Hepatocyte (in vitro differentiated cells): ENCODE results near the gene HOXA1. TPM values are rescaled to one million over a fixed set of nuclear protein-coding genes. Genes with fewer than 3 reads are reported as not detected.

ENCODE experiments used
- DNase-seq: peaks from one replicate; pipeline ENCODE4 v3.0.0-alpha.2; 2016; ENCODE audit warnings: low spot score
- H2AFZ ChIP-seq: fragments of 200-600 bp; sonication (generic); 2 replicates; pipeline ENCODE4 v1.6.0; 2016; ENCODE audit warnings: antibody characterized with exemption, mild to moderate bottlenecking
- H3K27ac ChIP-seq: fragments of 200-600 bp; sonication (generic); 2 replicates; pipeline ENCODE4 v1.5.1; 2016; ENCODE audit warnings: mild to moderate bottlenecking
- H3K27me3 ChIP-seq: fragments of 200-600 bp; sonication (generic); 2 replicates; pipeline ENCODE4 v1.6.1; 2016
- H3K36me3 ChIP-seq: fragments of 200-600 bp; sonication (generic); replicated peaks from 2 replicates; pipeline ENCODE4 v1.5.1; 2016; ENCODE audit warnings: low read depth; ENCODE audit not compliant: insufficient read depth
- H3K4me1 ChIP-seq: fragments of 200-600 bp; sonication (generic); 2 replicates; pipeline ENCODE4 v1.5.1; 2016; ENCODE audit warnings: mild to moderate bottlenecking, moderate library complexity; ENCODE audit not compliant: insufficient read depth
- H3K4me2 ChIP-seq: fragments of 200-600 bp; sonication (generic); 2 replicates; pipeline ENCODE4 v1.6.0; 2016
- H3K4me3 ChIP-seq: fragments of 200-600 bp; sonication (generic); 2 replicates; pipeline ENCODE4 v1.5.1; 2016; ENCODE audit warnings: mild to moderate bottlenecking
- H3K79me2 ChIP-seq: fragments of 200-600 bp; sonication (generic); 2 replicates; pipeline ENCODE4 v1.6.0; 2017; ENCODE audit warnings: mild to moderate bottlenecking
- H3K9me2 ChIP-seq: fragments of 200-600 bp; sonication (generic); replicated peaks from 2 replicates; pipeline ENCODE4 v1.6.0; 2017; ENCODE audit warnings: mild to moderate bottlenecking; ENCODE audit not compliant: insufficient read depth
- H3K9me3 ChIP-seq: fragments of 200-600 bp; sonication (generic); 2 replicates; pipeline ENCODE4 v1.5.1; 2016; ENCODE audit warnings: low read depth, mild to moderate bottlenecking
- H4K20me1 ChIP-seq: fragments of 200-600 bp; sonication (generic); 2 replicates; pipeline ENCODE4 v1.6.0; 2016; ENCODE audit warnings: mild to moderate bottlenecking; ENCODE audit not compliant: insufficient read depth, poor library complexity, severe bottlenecking
- EZH2 ChIP-seq: fragments of 200-600 bp; sonication (generic); IDR thresholded peaks from 2 replicates; pipeline ENCODE4 v1.6.1; 2016; ENCODE audit warnings: antibody characterized with exemption, mild to moderate bottlenecking, borderline replicate concordance
- EZH2phosphoT487 ChIP-seq: fragments of 200-600 bp; sonication (generic); IDR thresholded peaks from one replicate; pipeline ENCODE4 v1.6.1; 2018; ENCODE audit warnings: antibody characterized with exemption, mild to moderate bottlenecking, low read depth, moderate library complexity; ENCODE audit not compliant: unreplicated experiment, severe bottlenecking
- WGBS: methylation state at CpG from one replicate; pipeline ENCODE4 v1.1.6; 2016; ENCODE audit warnings: low lambda C conversion rate; ENCODE audit errors: missing lambda C conversion rate; 5-methylcytosine and 5-hydroxymethylcytosine counted together
- polyA plus RNA-seq: library from polyadenylated mRNA; unstranded; fragments of >200 nt; fragmentation: Nextera tagmentation; extraction: Ambion mirVana; gene quantifications from 2 replicates; pipeline ENCODE4 v1.2.1, GENCODE V29; 2016
- total RNA-seq: library from RNA; depleted of rRNA; stranded (reverse); fragments of >200 nt; gene quantifications from 2 replicates; pipeline ENCODE4 v1.2.3, GENCODE V29; 2014
- TF ChIP-seq, protein P1 (sequence below): fragments of 200-600 bp; sonication (generic); IDR thresholded peaks from 2 replicates; pipeline ENCODE4 v1.5.1; 2016; ENCODE audit warnings: antibody characterized with exemption, mild to moderate bottlenecking; ENCODE audit not compliant: poor library complexity

Gene HOXA1
- total and polyA plus RNA-seq, 2 experiments from 2014 or later, result 0.25 to 0.30 TPM

DNA sequence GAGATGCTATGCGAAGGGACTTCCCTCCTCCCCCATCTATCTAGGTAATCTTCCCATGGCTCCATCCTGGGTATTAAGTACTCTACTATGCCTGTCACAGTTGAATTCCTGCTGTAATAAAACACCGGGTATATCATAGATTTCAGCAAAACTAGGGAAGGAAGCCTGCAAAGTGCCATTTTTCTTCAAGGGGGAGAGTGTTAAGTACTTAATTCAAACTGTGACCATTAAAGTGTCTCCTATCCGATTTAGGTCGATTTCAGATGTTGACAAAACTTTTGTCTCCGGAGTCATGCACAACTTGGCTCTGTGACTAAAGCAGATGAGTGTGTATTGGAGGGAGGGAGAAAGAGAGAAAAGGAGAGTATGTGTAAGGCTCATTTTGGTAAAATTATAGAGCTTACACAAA lies 30.2 kb upstream of the HOXA1 start:
- no peak for DNase-seq
- no peak overlapping the region for H3K4me3 ChIP-seq
- peaks cover 6% of the 10 kb centered on the region for H3K79me2 ChIP-seq
- peaks cover 8% of the 10 kb centered on the region for H3K4me1 ChIP-seq
- WGBS, result 37% methylated on average over 5 of the region's 5 CpGs
- H3K9me3 ChIP-seq, result no peaks in the 10 kb centered on the region
- TF ChIP-seq, protein P1, sequence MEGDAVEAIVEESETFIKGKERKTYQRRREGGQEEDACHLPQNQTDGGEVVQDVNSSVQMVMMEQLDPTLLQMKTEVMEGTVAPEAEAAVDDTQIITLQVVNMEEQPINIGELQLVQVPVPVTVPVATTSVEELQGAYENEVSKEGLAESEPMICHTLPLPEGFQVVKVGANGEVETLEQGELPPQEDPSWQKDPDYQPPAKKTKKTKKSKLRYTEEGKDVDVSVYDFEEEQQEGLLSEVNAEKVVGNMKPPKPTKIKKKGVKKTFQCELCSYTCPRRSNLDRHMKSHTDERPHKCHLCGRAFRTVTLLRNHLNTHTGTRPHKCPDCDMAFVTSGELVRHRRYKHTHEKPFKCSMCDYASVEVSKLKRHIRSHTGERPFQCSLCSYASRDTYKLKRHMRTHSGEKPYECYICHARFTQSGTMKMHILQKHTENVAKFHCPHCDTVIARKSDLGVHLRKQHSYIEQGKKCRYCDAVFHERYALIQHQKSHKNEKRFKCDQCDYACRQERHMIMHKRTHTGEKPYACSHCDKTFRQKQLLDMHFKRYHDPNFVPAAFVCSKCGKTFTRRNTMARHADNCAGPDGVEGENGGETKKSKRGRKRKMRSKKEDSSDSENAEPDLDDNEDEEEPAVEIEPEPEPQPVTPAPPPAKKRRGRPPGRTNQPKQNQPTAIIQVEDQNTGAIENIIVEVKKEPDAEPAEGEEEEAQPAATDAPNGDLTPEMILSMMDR, result no peak
- TF ChIP-seq EZH2 (no peak), EZH2phosphoT487 (no peak)
- no peaks in the 10 kb centered on the region for H4K20me1 ChIP-seq
- H3K27me3 ChIP-seq, result peaks cover 81% of the 10 kb centered on the region
- no peak overlapping the region for H3K27ac ChIP-seq
- H3K4me2 ChIP-seq, result no peak overlapping the region
- no peak overlapping the region for H2AFZ ChIP-seq
- no peaks in the 10 kb centered on the region for H3K36me3 ChIP-seq
- H3K9me2 ChIP-seq, result no peaks in the 10 kb centered on the region

DNA sequence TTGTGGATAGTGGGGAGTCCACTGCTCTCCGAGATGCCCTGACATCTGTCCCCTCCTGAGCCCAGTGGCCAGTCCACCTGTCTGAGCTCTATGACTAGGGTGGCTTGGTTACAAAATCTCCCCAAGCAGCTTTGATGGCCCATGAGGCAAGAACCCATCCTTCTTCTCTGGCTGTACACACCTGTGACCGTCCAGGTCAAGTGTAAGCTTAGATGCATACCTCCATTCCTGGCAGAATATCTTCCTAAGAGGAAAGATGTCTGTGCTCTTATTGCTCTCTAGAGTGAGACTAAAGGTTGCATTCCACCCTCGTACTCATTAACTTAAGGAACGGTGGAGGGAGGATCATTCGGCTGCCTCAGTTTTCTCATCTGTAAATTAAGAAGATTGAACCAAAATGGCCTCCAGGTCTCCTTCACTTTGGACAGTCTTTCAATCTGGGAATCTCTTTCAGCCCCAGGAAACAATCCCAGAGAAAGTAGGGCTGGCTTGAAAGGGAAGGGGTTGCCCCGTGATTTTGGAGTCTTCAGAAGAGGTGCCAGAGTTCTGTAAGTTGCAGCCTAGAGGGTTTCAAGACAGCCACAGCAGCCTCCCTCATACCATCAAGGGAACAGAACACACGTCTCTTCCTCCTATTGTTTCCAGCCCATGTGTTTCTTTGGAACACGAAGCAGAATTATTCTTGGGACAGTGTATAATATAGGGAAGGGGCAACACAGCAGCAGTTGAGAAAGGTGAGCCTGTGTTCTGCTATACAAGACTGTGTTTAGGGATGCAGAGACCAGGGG lies 29.3 kb upstream of the HOXA1 start:
- Histone ChIP-seq H3K9me2 (no peaks in the 10 kb centered on the region), H3K4me1 (peaks cover 11% of the 10 kb centered on the region), H3K27me3 (peaks cover 79% of the 10 kb centered on the region), H2AFZ (no peak overlapping the region), H3K79me2 (peaks cover 6% of the 10 kb centered on the region), H4K20me1 (no peaks in the 10 kb centered on the region), H3K27ac (no peak overlapping the region), H3K36me3 (no peaks in the 10 kb centered on the region), H3K9me3 (no peaks in the 10 kb centered on the region), H3K4me3 (no peak overlapping the region), H3K4me2 (no peak overlapping the region)
- TF ChIP-seq EZH2 (no peak), EZH2phosphoT487 (no peak)
- TF ChIP-seq, protein P1, result no peak
- 58% methylated on average over 8 of the region's 8 CpGs for WGBS
- DNase-seq, result no peak

DNA sequence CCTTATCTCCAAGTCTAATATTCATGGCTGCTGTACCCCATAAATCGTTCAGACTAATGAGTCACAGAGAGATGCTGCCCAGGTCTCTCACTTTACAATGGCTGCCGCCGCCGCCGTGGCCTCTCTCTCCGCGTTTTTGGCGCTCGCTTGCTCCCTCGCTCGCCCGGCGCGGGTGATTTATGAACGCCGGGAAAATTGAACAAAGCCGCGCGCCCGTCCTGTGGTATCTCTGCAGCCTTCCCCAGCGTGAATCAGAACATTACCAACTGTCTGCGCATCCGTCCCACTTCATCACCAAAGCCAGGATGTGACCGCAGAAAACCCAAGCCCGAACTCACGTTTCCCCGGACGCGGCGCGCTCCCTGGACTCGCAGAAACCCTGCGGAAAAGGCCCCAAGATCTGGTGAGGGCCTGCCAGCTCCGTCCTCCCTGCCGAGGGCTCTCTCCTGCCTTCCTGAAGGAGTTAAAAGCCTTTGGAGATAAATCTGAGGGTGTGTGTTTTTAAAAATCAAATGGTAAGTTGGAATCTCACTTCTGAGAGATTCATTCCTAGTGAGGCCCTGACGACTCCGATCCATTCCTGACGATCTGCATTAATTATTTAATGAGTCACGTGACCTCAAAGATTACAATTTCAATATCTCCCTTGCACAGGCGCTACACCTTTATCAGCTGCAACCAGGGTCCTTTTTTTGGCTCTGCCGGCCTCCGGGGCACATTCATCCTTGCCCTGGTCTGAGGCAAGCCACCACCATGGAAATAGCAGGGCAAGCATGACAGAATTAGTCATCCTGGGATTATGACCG lies 28.5 kb upstream of the HOXA1 start:
- Histone ChIP-seq H3K27ac (no peak overlapping the region), H3K4me3 (no peak overlapping the region), H3K79me2 (peaks cover 9% of the 10 kb centered on the region), H3K9me2 (no peaks in the 10 kb centered on the region), H3K9me3 (no peaks in the 10 kb centered on the region), H3K4me1 (peaks cover 11% of the 10 kb centered on the region), H3K36me3 (no peaks in the 10 kb centered on the region), H2AFZ (no peak overlapping the region), H3K4me2 (peak overlapping the region; percentile 66), H3K27me3 (peaks cover 75% of the 10 kb centered on the region), H4K20me1 (no peaks in the 10 kb centered on the region)
- TF ChIP-seq EZH2 (peak; percentile 54), EZH2phosphoT487 (peak; percentile 6)
- TF ChIP-seq, protein P1, result no peak
- 35% methylated on average over 43 of the region's 43 CpGs for whole genome bisulfite sequencing
- no peak for DNase-seq
